Astrocyte of the cerebellum (primary cell): ENCODE measurements around the gene CDC73.

Experiments
- DNase-seq: peaks from one replicate; pipeline ENCODE4 v3.0.0-alpha.2; 2011; ENCODE audit warnings: low read depth
- H3K4me3 ChIP-seq: 2 replicates; pipeline ENCODE4 v1.5.1; 2011; ENCODE audit warnings: mild to moderate bottlenecking, low read depth, low read length, moderate library complexity
- CTCF ChIP-seq: IDR thresholded peaks from 2 replicates; pipeline ENCODE4 v1.5.1; 2012; ENCODE audit warnings: low read length, low read depth, moderate library complexity, mild to moderate bottlenecking; ENCODE audit errors: missing control alignments
- in situ Hi-C: cut with HindIII; loops from 2 replicates; pipeline ENCODE4 v1.10.0; 2017; ENCODE audit warnings: low sequenced_read_pairs

CDC73 gene

GRCh38 chr1:193249187-193249586, 127.4 kb downstream of the CDC73 start:
- no peak for DNase-seq
- in situ Hi-C loops, result no loop called here
- no peak overlapping the region for H3K4me3 ChIP-seq
- TF ChIP-seq CTCF, result no peak

DNA sequence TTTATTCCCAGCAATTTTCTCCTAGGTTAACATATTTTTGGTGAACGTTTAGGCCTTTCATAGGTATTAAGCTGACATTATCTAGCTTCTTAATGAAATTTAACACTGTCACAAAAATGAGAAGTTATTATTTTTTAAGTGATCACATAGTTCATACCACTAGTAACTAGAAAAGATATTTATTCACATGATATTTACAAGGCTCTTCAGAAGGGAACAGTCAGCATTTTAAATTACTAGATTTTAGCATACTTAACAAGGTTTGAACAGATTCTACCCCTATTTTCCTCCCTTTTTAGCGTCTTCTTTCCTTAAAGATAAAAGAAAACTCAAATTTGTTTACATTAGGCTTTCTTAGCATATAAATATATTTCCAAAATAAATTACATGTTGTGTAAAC, 130.1 kb downstream of the CDC73 start:
- H3K4me3 ChIP-seq, result no peak overlapping the region
- in situ Hi-C loops, result no loop called here
- TF ChIP-seq CTCF, result no peak
- DNase-seq, result no peak

- TF ChIP-seq CTCF, result no peak
- no peak for DNase-seq
- no peak overlapping the region for H3K4me3 ChIP-seq
- in situ Hi-C loops, result no loop called here
Measured at GRCh38 chr1:193256019-193256418, 134.2 kb downstream of the CDC73 start.

DNA sequence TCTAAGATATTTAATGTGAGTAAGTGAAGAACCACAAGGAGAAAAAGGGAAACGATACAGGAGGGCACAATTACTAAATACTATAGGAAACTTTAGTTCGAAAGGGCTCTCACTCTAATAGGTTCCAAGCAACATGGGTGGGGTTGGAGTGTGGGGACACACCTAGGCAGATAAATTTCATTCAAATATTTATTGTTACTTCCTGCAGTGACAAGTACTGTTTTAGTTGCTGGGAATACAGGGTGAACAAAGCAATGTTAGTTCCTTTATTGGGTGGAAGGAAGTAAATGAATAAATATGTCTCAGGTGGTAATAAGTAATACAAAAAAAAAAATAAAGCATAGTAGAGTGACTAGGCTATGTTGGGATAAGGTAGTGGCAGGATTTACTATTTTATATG, 137.8 kb downstream of the CDC73 start:
- DNase-seq, result no peak
- TF ChIP-seq CTCF, result no peak
- no peak overlapping the region for H3K4me3 ChIP-seq
- in situ Hi-C loops, result no loop called here

DNA sequence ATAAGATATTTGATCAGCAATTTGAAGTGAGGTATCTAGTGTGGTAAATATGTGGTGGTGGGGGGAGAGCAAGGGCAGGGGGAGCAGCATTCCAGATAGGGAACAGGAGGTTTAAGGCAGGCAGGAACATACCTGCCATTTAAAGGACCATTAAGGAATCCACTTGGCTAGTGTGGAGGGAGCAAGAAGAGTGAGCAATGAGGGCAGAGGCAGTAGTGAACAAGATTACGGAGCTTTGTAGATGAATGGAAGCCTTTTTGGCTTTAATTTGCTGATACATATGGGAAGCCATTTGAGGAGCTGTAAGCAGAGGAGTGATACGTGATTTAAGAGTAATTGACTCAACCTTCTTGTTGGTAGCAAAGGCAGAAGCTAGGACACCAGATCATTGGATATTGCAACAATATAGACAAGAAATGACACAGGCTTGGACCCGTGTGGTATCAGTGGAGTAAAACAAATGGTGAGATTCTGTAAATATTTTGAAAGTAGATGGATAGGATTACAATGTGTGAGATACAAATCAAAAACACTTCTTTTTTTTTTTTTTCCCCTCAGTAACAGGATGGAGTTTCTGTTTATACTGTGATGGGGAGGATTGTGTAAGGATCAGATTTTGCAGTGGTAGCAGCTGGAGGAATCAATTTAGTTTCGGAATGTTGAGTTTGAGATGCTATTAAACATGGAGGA, 138.4 kb downstream of the CDC73 start:
- in situ Hi-C loops, result no loop called here
- TF ChIP-seq CTCF, result no peak
- DNase-seq, result no peak
- no peak overlapping the region for H3K4me3 ChIP-seq

DNA sequence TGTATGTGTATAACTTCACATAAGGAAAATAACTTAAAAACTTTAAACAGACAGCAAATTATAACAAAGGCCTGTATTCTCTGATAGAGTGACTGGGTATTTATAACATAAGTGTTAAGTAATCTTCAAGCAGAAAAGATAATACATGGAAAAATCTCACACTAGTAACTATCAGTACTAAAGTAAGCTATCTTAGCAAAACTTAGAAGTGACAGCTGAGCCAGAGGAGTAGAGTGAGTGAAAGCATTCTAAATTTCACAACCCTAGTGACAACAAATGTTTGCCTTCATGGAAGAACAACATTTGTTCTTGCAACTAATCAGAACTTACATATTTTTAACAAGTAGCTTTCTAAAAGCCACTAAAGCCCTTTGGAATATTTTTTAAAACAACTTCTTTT, 139.1 kb downstream of the CDC73 start:
- TF ChIP-seq CTCF, result no peak
- in situ Hi-C loops, result no loop called here
- DNase-seq, result no peak
- no peak overlapping the region for H3K4me3 ChIP-seq
